Neural crest cell (in vitro differentiated cells): ENCODE measurements around the gene SH3RF3. TPM values are rescaled to one million over a fixed set of nuclear protein-coding genes. Genes with fewer than 3 reads are reported as not detected.

Source experiments
- DNase-seq: peaks from one replicate; pipeline ENCODE4 v3.0.0; 2021; ENCODE audit warnings: low read depth, mixed read lengths, low spot score
- H3K27ac Mint-ChIP-seq: one replicate; pipeline ENCODE4 v1.8.0; 2021; ENCODE audit warnings: mild to moderate bottlenecking, mixed read lengths; ENCODE audit not compliant: unreplicated experiment
- H3K27me3 Mint-ChIP-seq: 2 replicates; pipeline ENCODE4 v1.8.0; 2021; ENCODE audit warnings: low read depth, mild to moderate bottlenecking, mixed read lengths
- H3K36me3 Mint-ChIP-seq: 2 replicates; pipeline ENCODE4 v1.8.0; 2021; ENCODE audit warnings: low read depth, mild to moderate bottlenecking, mixed read lengths
- H3K4me1 Mint-ChIP-seq: 2 replicates; pipeline ENCODE4 v1.8.0; 2021; ENCODE audit warnings: mixed read lengths
- H3K4me3 Mint-ChIP-seq: one replicate; pipeline ENCODE4 v1.8.0; 2021; ENCODE audit warnings: mild to moderate bottlenecking, mixed read lengths
- H3K9me3 Mint-ChIP-seq: 2 replicates; pipeline ENCODE4 v1.8.0; 2021; ENCODE audit warnings: mixed read lengths
- CTCF ChIP-seq: fragments of 200-600 bp; sonication (generic); conservative IDR thresholded peaks from 2 replicates; pipeline ENCODE4 v1.5.0; 2021; ENCODE audit warnings: antibody characterized with exemption, mild to moderate bottlenecking
- total RNA-seq: library from RNA; stranded (reverse); gene quantifications from 2 replicates; pipeline ENCODE4 v1.2.1, GENCODE V29; 2021

SH3RF3 gene
- total RNA-seq, 1 donor from 2014 or later = 0.70 TPM

GRCh38 chr2:109304731-109305470 lies 175.9 kb downstream of the SH3RF3 start:
- Mint-ChIP-seq H3K27ac (no peak overlapping the region), H3K4me3 (no peak overlapping the region), H3K9me3 (no peaks in the 10 kb centered on the region), H3K36me3 (no peaks in the 10 kb centered on the region), H3K27me3 (no peaks in the 10 kb centered on the region), H3K4me1 (no peaks in the 10 kb centered on the region)
- DNase-seq = no peak
- no peak for TF ChIP-seq CTCF

GRCh38 chr2:109305490-109306167 lies 176.6 kb downstream of the SH3RF3 start:
- H3K4me3 Mint-ChIP-seq = no peak overlapping the region
- H3K27ac Mint-ChIP-seq = no peak overlapping the region
- no peaks in the 10 kb centered on the region for H3K27me3 Mint-ChIP-seq
- no peaks in the 10 kb centered on the region for H3K36me3 Mint-ChIP-seq
- TF ChIP-seq CTCF = no peak
- H3K9me3 Mint-ChIP-seq = no peaks in the 10 kb centered on the region
- DNase-seq = no peak
- H3K4me1 Mint-ChIP-seq = no peaks in the 10 kb centered on the region

GRCh38 chr2:109306190-109306589 lies 177.2 kb downstream of the SH3RF3 start:
- no peak overlapping the region for H3K4me3 Mint-ChIP-seq
- H3K36me3 Mint-ChIP-seq = no peaks in the 10 kb centered on the region
- H3K4me1 Mint-ChIP-seq = no peaks in the 10 kb centered on the region
- H3K27me3 Mint-ChIP-seq = no peaks in the 10 kb centered on the region
- H3K9me3 Mint-ChIP-seq = no peaks in the 10 kb centered on the region
- H3K27ac Mint-ChIP-seq = no peak overlapping the region
- DNase-seq = no peak
- TF ChIP-seq CTCF = no peak

GRCh38 chr2:109311771-109312170 lies 182.8 kb downstream of the SH3RF3 start:
- Mint-ChIP-seq H3K27me3 (peaks cover 2% of the 10 kb centered on the region), H3K27ac (no peak overlapping the region), H3K36me3 (no peaks in the 10 kb centered on the region), H3K4me1 (no peaks in the 10 kb centered on the region), H3K4me3 (no peak overlapping the region), H3K9me3 (no peaks in the 10 kb centered on the region)
- no peak for DNase-seq
- TF ChIP-seq CTCF = no peak

GRCh38 chr2:109312902-109313301 lies 183.9 kb downstream of the SH3RF3 start:
- Mint-ChIP-seq H3K27me3 (peaks cover 2% of the 10 kb centered on the region), H3K9me3 (no peaks in the 10 kb centered on the region), H3K27ac (no peak overlapping the region), H3K4me3 (no peak overlapping the region), H3K4me1 (peaks cover 5% of the 10 kb centered on the region), H3K36me3 (no peaks in the 10 kb centered on the region)
- DNase-seq = no peak
- no peak for TF ChIP-seq CTCF
